ENCODE results near the gene DGKQ.

DGKQ gene

GRCh38 chr4:972651-973424 lies 531 bp downstream of the DGKQ start:
- no peak for DNase-seq

- no peak for DNase-seq
Measured at GRCh38 chr4:971666-972500, 1.5 kb downstream of the DGKQ start.

GRCh38 chr4:970854-971520 lies 2.4 kb downstream of the DGKQ start:
- DNase-seq = no peak

GRCh38 chr4:970046-970745 lies 3.2 kb downstream of the DGKQ start:
- DNase-seq = no peak

GRCh38 chr4:968621-969394 lies 4.6 kb downstream of the DGKQ start:
- DNase-seq = no peak

GRCh38 chr4:968221-968620 lies 5.1 kb downstream of the DGKQ start:
- no peak for DNase-seq

- no peak for DNase-seq
Measured at GRCh38 chr4:967113-968104, 6.0 kb downstream of the DGKQ start.

GRCh38 chr4:966266-967112 lies 6.9 kb downstream of the DGKQ start:
- DNase-seq = no peak

GRCh38 chr4:965766-966134 lies 7.6 kb downstream of the DGKQ start:
- DNase-seq = no peak

- DNase-seq = no peak
Measured at GRCh38 chr4:965048-965765, 8.2 kb downstream of the DGKQ start.

GRCh38 chr4:964346-965025 lies 8.9 kb downstream of the DGKQ start:
- no peak for DNase-seq

GRCh38 chr4:963276-964225 lies 9.8 kb downstream of the DGKQ start:
- DNase-seq = no peak

- DNase-seq = no peak
Measured at GRCh38 chr4:962231-963208, 10.8 kb downstream of the DGKQ start.

GRCh38 chr4:961351-962230 lies 11.8 kb downstream of the DGKQ start:
- DNase-seq = no peak

Measured in NCI-H1694 treated with DMSO at 0.1 percent for 48 hours (cell line).